ENCODE data around the gene PSMC4. TPM values are rescaled to one million over a fixed set of nuclear protein-coding genes. Genes with fewer than 3 reads are reported as not detected.
A peak's percentile ranks its signal among the peaks of the same experiment; 100 is the strongest.

The PSMC4 gene
- polyA plus RNA-seq, 3 donors = 67.0 to 85.8 (median 79.6) TPM

- Histone ChIP-seq H3K4me3 (replicated peaks in 1 of 3; ENCODE audit: low read depth in 2 of 3, low read length in 3 of 3) (no peak overlapping the region), H3K36me3 (replicated peaks in 1 of 2; ENCODE audit: control insufficient read depth in 1 of 2, insufficient read depth in 2 of 2, low read length in 2 of 2) (no peaks in the 10 kb centered on the region), H3K9me3 (replicated peaks in 1 of 2; ENCODE audit: control insufficient read depth in 1 of 2, insufficient read depth in 1 of 2, low read length in 2 of 2) (no peaks in the 10 kb centered on the region), H3K79me2 (ENCODE audit: insufficient read depth, low read length) (no peaks in the 10 kb centered on the region), H3K4me2 (replicated peaks; ENCODE audit: extremely low read depth, low read length, poor library complexity, severe bottlenecking) (no peak overlapping the region), H2AFZ (ENCODE audit: insufficient read depth, low read depth, low read length, poor library complexity, severe bottlenecking) (no peak overlapping the region), H3K27ac (ENCODE audit: low read depth in 1 of 2, low read length in 2 of 2) (no peak overlapping the region), H4K20me1 (ENCODE audit: insufficient read depth, low read length) (no peaks in the 10 kb centered on the region), H3K9ac (ENCODE audit: insufficient read depth, low read length, poor library complexity, severe bottlenecking) (no peak overlapping the region), H3K4me1 (ENCODE audit: control insufficient read depth in 1 of 2, insufficient read depth in 2 of 2, low read length in 2 of 2) (peaks cover 3 to 8% of the 10 kb centered on the region in 2 donors), H3K27me3 (ENCODE audit: control insufficient read depth in 2 of 2, insufficient read depth in 2 of 2, low read length in 2 of 2) (peaks cover 18 to 56% of the 10 kb centered on the region in 2 donors)
- TF ChIP-seq CTCF (IDR thresholded peaks at IDR 0.05) = no peak
- Mint-ChIP-seq H3K4me3 (peak overlapping the region in 1 of 2 donors; percentile 56), H3K4me1 (peaks cover 5% of the 10 kb centered on the region), H3K9me3 (peaks cover 0 to 11% (median 5%) of the 10 kb centered on the region in 7 donors), H3K27me3 (ENCODE audit: low read depth in 3 of 3) (peaks cover 62 to 96% (median 78%) of the 10 kb centered on the region in 3 donors), H3K27ac (no peak overlapping the region), H3K36me3 (peaks cover 0 to 4% of the 10 kb centered on the region in 2 donors)
- intact Hi-C loops (cut with micrococcal nuclease) = loop anchor here in 1 of 2 donors (5.0 kb wide), 1 partner anchor 36 kb away; no protein-coding TSS in a partner anchor
- WGBS (ENCODE audit: insufficient coverage) = 80% methylated on average over 1 of the region's 8 CpGs
- DNase-seq = no peak
Measured at GRCh38 chr19:39926170-39926760, 44.7 kb upstream of the PSMC4 start.

GRCh38 chr19:39927076-39927475 lies 43.9 kb upstream of the PSMC4 start:
- WGBS (ENCODE audit: insufficient coverage) = 93% methylated on average over 11 of the region's 11 CpGs
- Histone ChIP-seq H3K79me2 (ENCODE audit: insufficient read depth, low read length) (no peaks in the 10 kb centered on the region), H4K20me1 (ENCODE audit: insufficient read depth, low read length) (no peaks in the 10 kb centered on the region), H3K9ac (ENCODE audit: insufficient read depth, low read length, poor library complexity, severe bottlenecking) (no peak overlapping the region), H3K4me1 (ENCODE audit: control insufficient read depth in 1 of 2, insufficient read depth in 2 of 2, low read length in 2 of 2) (peaks cover 3 to 8% of the 10 kb centered on the region in 2 donors), H3K4me2 (replicated peaks; ENCODE audit: extremely low read depth, low read length, poor library complexity, severe bottlenecking) (no peak overlapping the region), H3K27ac (ENCODE audit: low read depth in 1 of 2, low read length in 2 of 2) (no peak overlapping the region), H3K9me3 (replicated peaks in 1 of 2; ENCODE audit: control insufficient read depth in 1 of 2, insufficient read depth in 1 of 2, low read length in 2 of 2) (no peaks in the 10 kb centered on the region), H3K27me3 (ENCODE audit: control insufficient read depth in 2 of 2, insufficient read depth in 2 of 2, low read length in 2 of 2) (peaks cover 22 to 63% of the 10 kb centered on the region in 2 donors), H3K4me3 (replicated peaks in 1 of 3; ENCODE audit: low read depth in 2 of 3, low read length in 3 of 3) (no peak overlapping the region), H3K36me3 (replicated peaks in 1 of 2; ENCODE audit: control insufficient read depth in 1 of 2, insufficient read depth in 2 of 2, low read length in 2 of 2) (no peaks in the 10 kb centered on the region), H2AFZ (ENCODE audit: insufficient read depth, low read depth, low read length, poor library complexity, severe bottlenecking) (no peak overlapping the region)
- intact Hi-C loops (cut with micrococcal nuclease) = loop anchor here in 1 of 2 donors (5.0 kb wide), 1 partner anchor 35 kb away; no protein-coding TSS in a partner anchor
- TF ChIP-seq CTCF (IDR thresholded peaks at IDR 0.05) = no peak
- peak overlapping the region in 1 of 2 donors; percentile 54 for H3K4me3 Mint-ChIP-seq
- peaks cover 0 to 4% of the 10 kb centered on the region in 2 donors for H3K36me3 Mint-ChIP-seq
- H3K27ac Mint-ChIP-seq = no peak overlapping the region
- peaks cover 5% of the 10 kb centered on the region for H3K4me1 Mint-ChIP-seq
- H3K9me3 Mint-ChIP-seq = peaks cover 0 to 11% (median 5%) of the 10 kb centered on the region in 7 donors
- DNase-seq = no peak
- peaks cover 70 to 96% (median 80%) of the 10 kb centered on the region in 3 donors for H3K27me3 Mint-ChIP-seq (ENCODE audit: low read depth in 3 of 3)

All from CD14-positive monocyte (primary cell).